T-helper 1 cell treated with Interleukin-12 subunit alpha and Interleukin-12 subunit beta and Interleukin-4 antibody, amounts not matched to agents 30 μg/mL and 1 μg/mL, for 36 hours (primary cell): Measurements from ENCODE around the gene EML1.
A peak's percentile ranks its signal among the peaks of the same experiment; 100 is the strongest.

Experiments used
- H3K27ac Mint-ChIP-seq: one replicate; pipeline ENCODE4 v1.8.0; 2021; ENCODE audit warnings: mild to moderate bottlenecking, mixed read lengths
- H3K27me3 Mint-ChIP-seq: one replicate; pipeline ENCODE4 v1.8.0; 2021; ENCODE audit warnings: low read depth, mixed read lengths
- H3K36me3 Mint-ChIP-seq: one replicate; pipeline ENCODE4 v1.8.0; 2021; ENCODE audit warnings: low read depth, mixed read lengths
- H3K4me1 Mint-ChIP-seq: one replicate; pipeline ENCODE4 v1.8.0; 2021; ENCODE audit warnings: low read depth, mixed read lengths
- H3K4me3 Mint-ChIP-seq: one replicate; pipeline ENCODE4 v1.8.0; 2021; ENCODE audit warnings: mild to moderate bottlenecking, moderate library complexity, mixed read lengths
- H3K9me3 Mint-ChIP-seq: one replicate; pipeline ENCODE4 v1.8.0; 2021; ENCODE audit warnings: mixed read lengths

EML1 gene

GRCh38 chr14:99950181-99950580, 157.0 kb downstream of the EML1 start:
- peaks cover 19% of the 10 kb centered on the region for H3K27me3 Mint-ChIP-seq

GRCh38 chr14:99951085-99951484, 157.9 kb downstream of the EML1 start:
- peaks cover 3% of the 10 kb centered on the region for H3K4me1 Mint-ChIP-seq
- peaks cover 21% of the 10 kb centered on the region for H3K27me3 Mint-ChIP-seq
- peaks cover 8% of the 10 kb centered on the region for H3K9me3 Mint-ChIP-seq
- no peak overlapping the region for H3K27ac Mint-ChIP-seq
- H3K4me3 Mint-ChIP-seq = no peak overlapping the region
- H3K36me3 Mint-ChIP-seq = peaks cover 3% of the 10 kb centered on the region

More at GRCh38 chr14:99950181-99950580, 157.0 kb downstream of the EML1 start:
- no peak overlapping the region for H3K4me3 Mint-ChIP-seq
- H3K36me3 Mint-ChIP-seq = peaks cover 3% of the 10 kb centered on the region
- peaks cover 8% of the 10 kb centered on the region for H3K9me3 Mint-ChIP-seq
- no peak overlapping the region for H3K27ac Mint-ChIP-seq
- H3K4me1 Mint-ChIP-seq = peaks cover 3% of the 10 kb centered on the region

DNA sequence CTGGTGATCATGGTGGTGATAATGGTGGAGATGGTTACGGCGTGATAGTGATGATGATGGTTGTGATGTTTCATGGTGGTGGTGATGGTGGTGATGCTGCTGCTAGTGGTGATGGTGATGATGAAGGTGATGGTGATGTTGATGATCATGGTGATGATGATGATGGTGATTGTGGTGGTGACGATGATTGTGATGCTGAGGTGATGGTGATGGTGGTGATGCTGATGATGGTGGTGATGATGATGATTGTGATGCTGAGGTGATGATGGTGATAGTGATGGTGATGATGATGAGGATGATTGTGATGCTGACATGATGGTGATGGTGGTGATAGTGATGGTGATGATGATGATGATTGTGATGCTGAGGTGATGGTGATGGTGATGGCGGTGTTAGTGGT, 158.8 kb downstream of the EML1 start:
- H3K27ac Mint-ChIP-seq = no peak overlapping the region
- H3K4me3 Mint-ChIP-seq = no peak overlapping the region
- H3K36me3 Mint-ChIP-seq = peaks cover 3% of the 10 kb centered on the region
- H3K27me3 Mint-ChIP-seq = peaks cover 17% of the 10 kb centered on the region
- H3K9me3 Mint-ChIP-seq = peaks cover 8% of the 10 kb centered on the region
- no peaks in the 10 kb centered on the region for H3K4me1 Mint-ChIP-seq

GRCh38 chr14:99952453-99952852, 159.2 kb downstream of the EML1 start:
- no peak overlapping the region for H3K4me3 Mint-ChIP-seq
- H3K36me3 Mint-ChIP-seq = peaks cover 3% of the 10 kb centered on the region
- peaks cover 8% of the 10 kb centered on the region for H3K9me3 Mint-ChIP-seq
- peak overlapping the region; percentile 70 for H3K27ac Mint-ChIP-seq
- no peaks in the 10 kb centered on the region for H3K4me1 Mint-ChIP-seq
- peaks cover 17% of the 10 kb centered on the region for H3K27me3 Mint-ChIP-seq

GRCh38 chr14:99955826-99956455, 162.7 kb downstream of the EML1 start:
- peaks cover 30% of the 10 kb centered on the region for H3K27me3 Mint-ChIP-seq
- no peak overlapping the region for H3K27ac Mint-ChIP-seq
- H3K36me3 Mint-ChIP-seq = peaks cover 3% of the 10 kb centered on the region
- H3K9me3 Mint-ChIP-seq = peaks cover 8% of the 10 kb centered on the region
- H3K4me1 Mint-ChIP-seq = no peaks in the 10 kb centered on the region
- H3K4me3 Mint-ChIP-seq = no peak overlapping the region

DNA sequence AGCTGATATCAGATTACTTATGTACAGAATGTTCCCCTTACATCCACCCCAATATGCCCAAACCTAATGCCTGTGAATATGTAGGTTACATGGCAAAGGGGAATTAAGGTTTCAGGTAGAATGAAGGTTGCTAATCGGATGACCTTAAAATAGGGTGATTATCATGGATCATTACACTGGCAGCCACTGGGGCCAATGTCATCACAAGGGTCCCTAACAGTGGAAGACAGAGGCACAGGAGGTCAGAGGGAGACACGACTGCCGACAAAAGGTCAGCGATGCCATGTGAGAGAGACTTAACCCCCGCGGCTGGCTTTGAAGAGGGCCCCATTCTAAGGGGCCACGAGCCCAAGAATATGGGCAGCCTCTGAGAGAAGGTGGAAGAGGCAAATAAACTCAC, 165.2 kb downstream of the EML1 start:
- Mint-ChIP-seq H3K27ac (no peak overlapping the region), H3K4me1 (no peaks in the 10 kb centered on the region), H3K9me3 (peaks cover under 1% of the 10 kb centered on the region), H3K4me3 (no peak overlapping the region), H3K36me3 (no peaks in the 10 kb centered on the region), H3K27me3 (peaks cover 46% of the 10 kb centered on the region)

DNA sequence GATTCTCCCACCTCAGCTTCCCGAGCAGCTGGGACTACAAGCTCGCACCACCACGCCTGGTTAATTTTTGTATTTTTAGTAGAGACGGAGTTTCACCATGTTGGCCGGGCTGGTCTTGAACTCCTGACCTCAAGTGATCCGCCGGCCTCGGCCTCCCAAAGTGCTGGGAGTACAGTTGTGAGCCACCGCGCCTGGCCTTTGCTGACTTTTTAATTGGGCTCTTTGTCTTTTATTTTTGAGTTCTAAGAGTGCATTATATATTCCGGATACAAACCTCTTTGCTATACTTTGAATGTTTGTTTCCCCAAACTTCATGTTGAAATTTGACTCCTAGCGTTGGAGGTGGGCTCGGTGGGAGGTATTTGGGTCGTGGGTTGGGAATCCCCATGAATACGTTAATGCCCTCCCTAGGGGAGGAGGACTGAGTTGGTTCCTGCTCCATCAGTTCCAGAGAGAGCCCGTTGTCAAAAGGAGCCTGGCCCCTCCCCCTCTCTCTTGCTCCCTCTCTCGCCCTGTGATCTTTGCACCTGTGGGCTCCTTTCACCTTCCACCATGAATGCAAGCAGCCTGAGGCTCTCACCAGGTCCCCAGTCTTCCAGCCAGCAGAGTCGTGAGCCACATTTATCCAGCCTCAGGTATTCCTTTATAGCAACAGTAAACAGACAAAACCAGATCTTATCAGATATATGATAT, 168.8 kb downstream of the EML1 start:
- H3K4me1 Mint-ChIP-seq = no peaks in the 10 kb centered on the region
- peaks cover 36% of the 10 kb centered on the region for H3K27me3 Mint-ChIP-seq
- H3K27ac Mint-ChIP-seq = no peak overlapping the region
- no peaks in the 10 kb centered on the region for H3K36me3 Mint-ChIP-seq
- no peaks in the 10 kb centered on the region for H3K9me3 Mint-ChIP-seq
- no peak overlapping the region for H3K4me3 Mint-ChIP-seq

DNA sequence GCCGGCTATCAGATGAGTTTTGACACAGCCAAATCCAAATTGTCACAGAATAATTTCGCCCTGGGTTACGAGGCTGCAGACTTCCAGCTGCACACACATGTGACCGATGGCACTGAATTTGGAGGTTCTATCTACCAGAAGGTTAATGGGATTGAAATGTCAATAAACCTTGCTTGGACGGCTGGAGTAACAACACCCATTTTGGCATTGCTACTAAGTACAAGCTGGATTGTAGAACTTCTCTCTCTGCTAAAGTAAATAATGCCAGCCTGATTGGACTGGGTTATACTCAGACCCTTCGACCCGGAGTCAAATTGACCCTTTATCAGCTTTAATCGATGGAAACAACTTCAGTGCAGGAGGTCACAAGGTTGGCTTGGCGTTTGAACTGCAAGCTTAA, 171.8 kb downstream of the EML1 start:
- no peaks in the 10 kb centered on the region for H3K4me1 Mint-ChIP-seq
- H3K36me3 Mint-ChIP-seq = no peaks in the 10 kb centered on the region
- H3K9me3 Mint-ChIP-seq = no peaks in the 10 kb centered on the region
- H3K27me3 Mint-ChIP-seq = peaks cover 53% of the 10 kb centered on the region
- H3K4me3 Mint-ChIP-seq = no peak overlapping the region
- H3K27ac Mint-ChIP-seq = no peak overlapping the region

DNA sequence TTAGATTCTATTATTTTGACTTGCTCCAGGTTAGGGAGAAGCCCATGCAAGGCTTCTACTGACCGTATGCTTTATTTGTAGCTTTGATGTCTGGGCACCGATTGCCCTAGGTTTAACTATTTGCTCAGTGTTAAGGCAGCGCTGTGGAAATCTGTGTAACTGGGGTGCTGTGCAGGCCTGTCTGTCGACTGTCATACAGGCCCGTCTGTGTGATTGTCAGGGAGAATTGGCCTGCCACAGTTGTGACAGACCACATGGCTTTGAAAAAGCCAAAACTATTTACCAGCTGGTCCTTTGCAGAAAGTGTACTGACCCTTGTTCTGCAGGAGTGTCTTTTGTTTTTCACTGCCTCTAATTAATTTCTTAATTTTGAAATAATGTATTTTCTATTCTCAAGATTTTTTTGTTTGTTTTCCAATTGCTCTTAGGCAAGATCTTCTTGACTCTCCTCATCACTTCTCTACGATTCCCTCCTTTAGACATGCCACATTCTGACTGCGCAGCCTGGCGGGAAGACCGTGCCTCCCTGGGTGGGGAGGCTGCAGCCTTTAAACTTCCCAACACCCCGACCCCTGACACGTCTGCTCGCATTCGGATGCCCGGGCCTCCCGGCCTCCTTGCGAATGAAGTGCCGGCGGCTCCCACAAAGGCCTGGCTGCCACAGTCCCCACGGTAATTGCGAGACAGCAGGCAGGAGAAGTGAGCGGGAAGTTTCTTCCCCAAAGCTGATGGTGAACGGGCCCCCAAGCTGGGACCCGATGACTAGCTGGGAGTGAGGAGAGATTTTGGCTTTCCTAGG, 173.0 kb downstream of the EML1 start:
- no peaks in the 10 kb centered on the region for H3K36me3 Mint-ChIP-seq
- peaks cover 52% of the 10 kb centered on the region for H3K27me3 Mint-ChIP-seq
- H3K4me3 Mint-ChIP-seq = no peak overlapping the region
- no peak overlapping the region for H3K27ac Mint-ChIP-seq
- H3K4me1 Mint-ChIP-seq = peaks cover 2% of the 10 kb centered on the region
- H3K9me3 Mint-ChIP-seq = no peaks in the 10 kb centered on the region

GRCh38 chr14:99966912-99967311, 173.7 kb downstream of the EML1 start:
- H3K27ac Mint-ChIP-seq = no peak overlapping the region
- no peaks in the 10 kb centered on the region for H3K9me3 Mint-ChIP-seq
- H3K4me1 Mint-ChIP-seq = peaks cover 2% of the 10 kb centered on the region
- H3K27me3 Mint-ChIP-seq = peaks cover 50% of the 10 kb centered on the region
- H3K4me3 Mint-ChIP-seq = no peak overlapping the region
- H3K36me3 Mint-ChIP-seq = no peaks in the 10 kb centered on the region

DNA sequence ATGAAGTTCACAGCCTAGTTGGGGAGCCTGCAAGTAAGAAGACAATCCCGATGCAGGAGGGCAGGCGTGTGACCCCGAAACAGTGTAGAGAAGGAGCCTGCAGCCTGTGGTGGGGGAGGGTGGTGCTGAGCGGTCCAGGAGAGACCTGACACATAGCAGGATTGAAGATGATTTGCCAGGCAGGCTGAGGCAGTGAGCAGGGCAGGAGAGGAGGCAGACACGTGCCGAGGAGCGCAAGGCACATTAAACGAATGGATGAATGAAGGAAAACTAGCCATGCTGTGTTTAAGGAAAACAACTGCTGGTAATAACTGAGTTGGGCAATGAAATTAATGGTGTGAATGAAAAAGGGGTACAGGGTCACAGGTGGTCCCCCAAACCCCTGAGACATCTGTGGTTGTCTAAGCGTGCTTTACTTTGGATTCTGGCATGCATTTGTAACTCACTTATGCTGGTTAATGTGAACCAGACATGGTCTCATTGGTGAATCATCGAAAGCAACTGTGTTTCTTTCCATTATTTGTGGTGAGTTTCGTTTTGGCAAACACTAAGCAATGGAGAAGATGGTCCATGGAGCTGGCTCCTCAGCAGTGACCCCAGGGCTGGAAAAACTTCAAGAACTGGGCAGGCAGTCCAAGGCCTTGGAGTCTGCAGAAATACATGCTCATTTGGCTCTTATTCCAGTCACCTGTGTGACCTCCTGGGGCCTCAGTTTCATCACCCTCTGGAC, 175.1 kb downstream of the EML1 start:
- no peak overlapping the region for H3K4me3 Mint-ChIP-seq
- H3K9me3 Mint-ChIP-seq = no peaks in the 10 kb centered on the region
- peaks cover 12% of the 10 kb centered on the region for H3K4me1 Mint-ChIP-seq
- H3K27ac Mint-ChIP-seq = no peak overlapping the region
- peaks cover 42% of the 10 kb centered on the region for H3K27me3 Mint-ChIP-seq
- H3K36me3 Mint-ChIP-seq = no peaks in the 10 kb centered on the region

DNA sequence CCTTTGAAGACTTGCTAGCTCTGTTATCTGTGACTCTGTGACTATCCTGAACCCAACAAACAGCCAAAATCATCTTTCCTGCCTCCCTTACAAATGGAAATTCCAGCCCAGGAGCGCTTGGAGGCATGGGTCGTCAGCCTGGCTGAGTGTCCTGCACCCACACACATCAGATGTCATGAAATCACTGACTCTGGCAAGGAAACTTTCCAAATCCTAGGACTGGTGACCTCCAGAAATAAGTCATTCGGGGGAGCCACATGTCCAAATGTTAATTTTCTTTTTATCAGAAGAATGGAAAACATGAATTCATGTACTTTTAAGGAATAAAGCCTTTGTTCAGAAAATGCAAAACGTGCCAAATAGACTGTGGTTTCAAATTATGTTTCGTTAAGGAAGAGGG, 175.7 kb downstream of the EML1 start:
- Mint-ChIP-seq H3K36me3 (no peaks in the 10 kb centered on the region), H3K27me3 (peaks cover 41% of the 10 kb centered on the region), H3K27ac (no peak overlapping the region), H3K4me1 (peaks cover 14% of the 10 kb centered on the region), H3K4me3 (no peak overlapping the region), H3K9me3 (no peaks in the 10 kb centered on the region)

DNA sequence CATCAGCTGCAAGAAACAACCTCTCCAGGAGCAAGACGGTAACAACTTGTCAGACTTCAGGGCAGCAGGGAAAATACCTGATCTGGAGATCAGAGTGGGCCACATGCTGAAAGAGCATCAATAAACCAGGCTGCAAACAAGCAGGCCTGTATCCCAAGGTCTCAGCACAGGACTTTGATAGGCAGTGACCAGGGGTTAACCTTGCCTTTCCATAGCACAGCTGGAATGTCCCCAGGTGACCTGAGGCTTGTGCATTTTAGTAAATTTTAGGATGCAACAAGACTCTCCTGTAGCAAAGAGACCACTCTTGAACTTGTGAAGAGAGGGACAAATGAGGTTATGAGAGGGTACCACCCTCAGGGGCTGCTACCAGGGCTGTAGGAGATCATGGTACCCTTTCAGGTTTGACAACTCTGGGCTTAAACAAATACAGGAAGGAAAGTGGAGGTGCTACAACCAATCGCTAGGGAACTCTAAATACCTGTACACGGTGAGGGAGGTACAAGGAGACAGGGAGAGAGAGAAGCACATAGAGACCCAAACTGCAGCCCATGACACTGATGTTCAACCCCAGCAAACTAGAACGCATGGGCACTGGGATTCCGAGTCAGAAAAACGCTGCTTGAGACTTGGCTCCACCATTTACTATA, 176.6 kb downstream of the EML1 start:
- Mint-ChIP-seq H3K36me3 (no peaks in the 10 kb centered on the region), H3K4me1 (peaks cover 14% of the 10 kb centered on the region), H3K27me3 (peaks cover 42% of the 10 kb centered on the region), H3K9me3 (no peaks in the 10 kb centered on the region), H3K27ac (no peak overlapping the region), H3K4me3 (peak overlapping the region; percentile 63)
